SK-N-SH (cell line): ENCODE measurements around the gene TMEM191C. TPM values are rescaled to one million over a fixed set of nuclear protein-coding genes. Genes with fewer than 3 reads are reported as not detected.
"Not testable (repeated sequence)": the region's sequence is repeated elsewhere in the genome, so short reads cannot be mapped to it uniquely, and the experiment has no call there.

ENCODE experiments used
- CTCF ChIA-PET: fragments of 300-600, 350-600 bp; formaldehyde crosslinking; extraction: SDS; loops from one replicate; lab custom pipeline; 2021; lab: Yijun Ruan, JAX
- POLR2A ChIA-PET: fragments of 350-600 bp; sonication (Branson Sonifier 250); formaldehyde crosslinking; extraction: SDS; loops from one replicate; lab custom pipeline; 2020; ENCODE audit warnings: antibody characterized with exemption, inconsistent platforms; lab: Yijun Ruan, JAX
- DNase-seq: peaks from one replicate; pipeline ENCODE4 v3.0.0; 2012
- H2AFZ ChIP-seq: fragments of 200-600 bp; sonication (generic); 2 replicates; pipeline ENCODE4 v1.8.1; 2016; ENCODE audit warnings: antibody characterized with exemption, mild to moderate bottlenecking, low read depth
- H3F3A ChIP-seq: fragments of 200-600 bp; sonication (generic); replicated peaks from 2 replicates; pipeline ENCODE3; 2016; ENCODE audit warnings: antibody characterized with exemption, mild to moderate bottlenecking; ENCODE audit not compliant: insufficient read depth
- H3K27ac ChIP-seq, 2 experiments: fragments of 200-500 bp in 1 of 2; fragments of 200-600 bp in 1 of 2; sonication (Bioruptor generic) in 1 of 2; sonication (generic), shearing (Covaris generic) in 1 of 2; 2 replicates each; pipeline versions ENCODE4 v1.5.1 to v1.6.1; 2014 to 2016; ENCODE audit warnings: low read depth in 2 of 2, inconsistent platforms in 1 of 2, low read length in 1 of 2, mild to moderate bottlenecking in 1 of 2, mixed read lengths in 1 of 2
- H3K27me3 ChIP-seq: fragments of 200-600 bp; sonication (generic), shearing (Covaris generic); 2 replicates; pipeline ENCODE4 v1.6.1; 2016; ENCODE audit warnings: mixed run types; ENCODE audit not compliant: insufficient read depth
- H3K36me3 ChIP-seq, 2 experiments: fragments of 200-500 bp in 1 of 2; fragments of 200-600 bp in 1 of 2; sonication (Bioruptor generic) in 1 of 2; sonication (generic) in 1 of 2; replicated peaks in 1 of 2; 2 replicates each; pipeline versions ENCODE3 to v1.5.1; 2014 to 2016; ENCODE audit warnings: low read length in 1 of 2, mild to moderate bottlenecking in 1 of 2; ENCODE audit not compliant: insufficient read depth in 2 of 2, control insufficient read depth in 1 of 2
- H3K4me1 ChIP-seq, 2 experiments: fragments of 200-500 bp in 1 of 2; fragments of 200-600 bp in 1 of 2; sonication (Bioruptor generic) in 1 of 2; sonication (generic), shearing (Covaris generic) in 1 of 2; 2 replicates each; pipeline versions ENCODE4 v1.5.1 to v1.6.1; 2014 to 2016; ENCODE audit warnings: low read depth in 1 of 2, low read length in 1 of 2, mixed run types in 1 of 2; ENCODE audit not compliant: insufficient read depth in 2 of 2, control insufficient read depth in 1 of 2
- H3K4me2 ChIP-seq: fragments of 200-600 bp; sonication (generic), shearing (Covaris generic); 2 replicates; pipeline ENCODE4 v1.6.1; 2017; ENCODE audit warnings: mixed run types
- H3K4me3 ChIP-seq, 2 experiments: fragments of 200-500 bp in 1 of 2; fragments of 200-600 bp in 1 of 2; sonication (Bioruptor generic) in 1 of 2; sonication (generic), shearing (Covaris generic) in 1 of 2; 2 replicates each; pipeline versions ENCODE4 v1.5.1 to v1.8.1; 2014 to 2016; ENCODE audit warnings: low read depth in 2 of 2, inconsistent platforms in 1 of 2, low read length in 1 of 2, mild to moderate bottlenecking in 1 of 2, mixed read lengths in 1 of 2, moderate library complexity in 1 of 2
- H3K79me2 ChIP-seq: fragments of 200-600 bp; sonication (generic); 2 replicates; pipeline ENCODE4 v1.8.1; 2017; ENCODE audit warnings: mild to moderate bottlenecking; ENCODE audit not compliant: insufficient read depth
- H3K9ac ChIP-seq: fragments of 200-600 bp; sonication (generic); 2 replicates; pipeline ENCODE4 v1.6.1; 2017; ENCODE audit warnings: mixed run types
- H3K9me2 ChIP-seq: fragments of 200-600 bp; sonication (generic); 2 replicates; pipeline ENCODE4 v1.6.1; 2017; ENCODE audit warnings: mixed run types
- H3K9me3 ChIP-seq: fragments of 200-600 bp; sonication (generic); 2 replicates; pipeline ENCODE4 v1.6.1; 2017; ENCODE audit warnings: mixed run types, mild to moderate bottlenecking, moderate library complexity
- H4K20me1 ChIP-seq: fragments of 200-600 bp; sonication (generic); 2 replicates; pipeline ENCODE4 v1.6.1; 2017; ENCODE audit warnings: mild to moderate bottlenecking, mixed run types; ENCODE audit not compliant: insufficient read depth
- JUND ChIP-seq: IDR thresholded peaks from 2 replicates; pipeline ENCODE4 v1.4.0; 2012
- MXI1 ChIP-seq: IDR thresholded peaks from 2 replicates; pipeline ENCODE4 v1.6.1; 2012; ENCODE audit warnings: mild to moderate bottlenecking, low read depth, low read length, improper control_type of control experiment
- REST ChIP-seq: IDR thresholded peaks from 2 replicates; pipeline ENCODE4 v1.6.1; 2012; ENCODE audit warnings: mild to moderate bottlenecking, low read depth, low read length, moderate library complexity
- RFX5 ChIP-seq: IDR thresholded peaks from 2 replicates; pipeline ENCODE4 v1.6.1; 2012; ENCODE audit warnings: mild to moderate bottlenecking, improper control_type of control experiment, low read length
- USF1 ChIP-seq: IDR thresholded peaks from 2 replicates; pipeline ENCODE4 v1.4.0; 2012; ENCODE audit warnings: low read depth, borderline replicate concordance
- USF2 ChIP-seq: fragments of 150-350 bp; IDR thresholded peaks from 2 replicates; pipeline ENCODE4 v1.6.1; 2017; ENCODE audit warnings: antibody characterized with exemption, low read length, low read depth, borderline replicate concordance
- WGBS: methylation state at CpG from one replicate; pipeline ENCODE4 v1.1.6; 2017; ENCODE audit warnings: low lambda C conversion rate; 5-methylcytosine and 5-hydroxymethylcytosine counted together
- polyA plus RNA-seq, 3 experiments: library from polyadenylated mRNA; depleted of rRNA; stranded (reverse); fragments of >200 nt; gene quantifications; 2 replicates each; pipeline ENCODE4 v1.2.3, GENCODE V29; 2012

The TMEM191C gene
- polyA plus RNA-seq, 1 of the 3 experiments (the other 2 are of a cell fraction): 3.4 TPM

DNA sequence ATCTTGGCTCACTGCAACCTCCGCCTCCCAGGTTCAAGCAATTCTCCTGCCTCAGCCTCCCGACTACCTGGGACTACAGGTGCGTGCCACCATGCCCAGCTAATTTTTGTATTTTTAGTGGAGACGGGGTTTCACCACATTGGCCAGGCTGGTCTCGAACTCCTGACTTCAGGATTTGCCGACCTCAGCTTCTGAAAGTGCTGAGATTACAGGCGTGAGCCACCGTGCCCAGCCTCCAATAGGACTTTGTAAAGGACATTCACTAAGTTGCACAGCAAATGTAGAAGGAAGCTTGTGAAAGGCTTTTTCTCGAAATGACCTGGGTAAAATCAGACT lies 12.2 kb upstream of the TMEM191C start:
- CTCF ChIA-PET, DNase-seq, H3K4me1 ChIP-seq: not testable (repeated sequence)

DNA sequence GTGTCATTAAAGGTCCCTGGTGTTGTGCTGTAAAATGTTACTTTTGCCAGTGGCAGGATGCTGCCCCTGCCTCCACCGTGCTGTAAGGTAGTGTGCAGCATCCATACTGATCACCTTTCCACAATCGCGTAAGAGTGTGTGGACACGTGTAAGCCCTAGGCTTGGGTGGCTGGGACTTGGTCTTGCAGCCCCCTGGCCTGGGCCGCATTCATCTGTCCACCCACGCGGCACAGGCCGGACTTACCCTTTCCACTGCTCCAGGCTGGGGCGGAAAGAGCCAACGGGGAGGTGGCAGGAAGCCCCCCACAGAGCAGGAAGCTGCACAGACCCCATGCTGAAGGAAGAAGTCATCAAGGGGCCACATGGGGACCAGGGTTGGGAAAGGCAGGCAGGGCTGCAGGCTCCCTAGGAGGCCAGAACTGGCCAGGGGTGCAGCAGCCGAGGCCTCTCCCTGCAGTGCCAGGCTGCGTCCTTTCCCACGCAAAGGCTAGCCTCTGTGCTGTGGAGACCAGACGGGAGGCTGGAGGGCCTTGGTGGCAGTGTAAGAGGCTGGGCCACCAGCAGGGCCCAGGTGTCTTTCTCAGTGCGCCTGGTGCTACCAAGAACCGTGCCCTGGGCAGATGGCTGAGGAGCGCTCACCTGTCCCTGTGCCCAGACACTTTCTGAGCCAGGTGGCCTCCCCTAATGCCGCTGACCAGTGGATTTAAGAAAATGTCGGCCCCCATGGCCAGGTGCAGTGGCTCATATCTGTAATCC lies 11.7 kb upstream of the TMEM191C start:
- Histone ChIP-seq H3K4me1 (peaks cover 0 to 2% of the 10 kb centered on the region in 2 experiments; a peak in 1 of 4 replicates), H3K9ac (no peak overlapping the region), H4K20me1 (no peaks in the 10 kb centered on the region), H3F3A (no peaks in the 10 kb centered on the region), H3K4me2 (no peak overlapping the region), H3K36me3 (no peaks in the 10 kb centered on the region), H2AFZ (no peak overlapping the region), H3K79me2 (no peaks in the 10 kb centered on the region), H3K27me3 (no peaks in the 10 kb centered on the region), H3K9me2 (no peaks in the 10 kb centered on the region), H3K9me3 (no peaks in the 10 kb centered on the region), H3K27ac (no peak overlapping the region), H3K4me3 (no peak overlapping the region)
- no peak for DNase-seq
- WGBS: 97% methylated on average over 10 of the region's 19 CpGs
- TF ChIP-seq USF2 (no peak), USF1 (no peak), JUND (no peak), MXI1 (no peak), REST (no peak), RFX5 (no peak)
- ChIA-PET POLR2A (no interaction called here), CTCF (interaction anchor here (1.2 kb wide), 1 partner anchor 11 kb away, joined by 4 read pairs; no protein-coding TSS in a partner anchor)

More for the DNA sequence above, 12.2 kb upstream of the TMEM191C start:
- H3F3A ChIP-seq, H3K27ac ChIP-seq, H4K20me1 ChIP-seq, H3K4me2 ChIP-seq, H3K9ac ChIP-seq, H3K36me3 ChIP-seq, H3K79me2 ChIP-seq, POLR2A ChIA-PET, H3K9me2 ChIP-seq, H3K9me3 ChIP-seq, H2AFZ ChIP-seq, H3K27me3 ChIP-seq, H3K4me3 ChIP-seq: not testable (repeated sequence)
- WGBS: 96% methylated on average over 9 of the region's 9 CpGs
